HG02840 (cell line): Measurements from ENCODE around the gene HDDC3.

Experiments
- ATAC-seq: cut with Tn5 transposase; IDR thresholded peaks from one replicate; pipeline ENCODE4 v1.9.1; 2021; ENCODE audit warnings: mild to moderate bottlenecking, moderate library complexity, moderate number of reproducible peaks; ENCODE audit not compliant: unreplicated experiment, low FRiP score

The HDDC3 gene

GRCh38 chr15:90931828-90932659 lies at the start of gene HDDC3:
TSS of gene HDDC3 (minus strand) at chr15:90932549. CDS start at chr15:90932540, 9 bp downstream.
- ATAC-seq: peak; percentile 37

DNA sequence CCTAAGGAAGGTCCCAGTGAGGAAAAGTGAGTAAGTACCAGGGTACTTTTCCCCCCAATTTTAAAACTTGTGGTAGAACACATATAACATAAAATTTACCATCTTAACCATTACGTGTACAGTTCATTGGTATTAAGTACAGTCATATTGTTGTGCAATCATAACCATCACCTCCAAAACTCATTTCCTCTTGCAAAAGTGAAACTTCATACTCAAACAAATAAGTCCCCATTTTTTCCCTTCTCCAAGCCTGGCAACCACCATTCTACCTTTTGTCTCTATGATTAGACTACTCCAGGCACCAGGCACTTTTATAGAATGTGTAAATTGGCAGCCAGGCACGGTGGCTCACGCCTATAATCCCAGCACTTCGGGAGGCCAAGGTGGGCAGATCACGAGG lies 49.8 kb upstream of the HDDC3 start:
- ATAC-seq: no peak

DNA sequence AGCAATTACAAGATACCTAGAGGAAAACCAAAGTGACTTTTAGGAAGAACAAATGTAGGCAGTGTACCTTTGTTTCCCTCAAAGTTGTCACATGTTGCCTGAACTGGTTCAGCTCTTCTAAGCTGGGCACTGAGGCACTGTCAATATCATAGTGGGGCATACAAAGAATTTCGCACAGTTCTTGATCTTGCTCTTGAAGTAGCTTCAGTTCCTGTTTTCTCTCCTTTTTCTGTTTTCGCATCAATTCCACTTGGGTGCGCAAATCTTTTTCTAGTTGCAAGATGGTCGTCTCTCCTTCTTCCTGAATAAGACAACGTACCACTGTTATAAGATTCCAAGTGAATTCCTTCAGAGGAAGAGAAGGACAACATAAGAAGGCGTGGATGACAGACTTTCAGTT lies 49.3 kb upstream of the HDDC3 start:
- no peak for ATAC-seq

GRCh38 chr15:90979582-90979981 lies 47.2 kb upstream of the HDDC3 start:
- ATAC-seq: no peak

DNA sequence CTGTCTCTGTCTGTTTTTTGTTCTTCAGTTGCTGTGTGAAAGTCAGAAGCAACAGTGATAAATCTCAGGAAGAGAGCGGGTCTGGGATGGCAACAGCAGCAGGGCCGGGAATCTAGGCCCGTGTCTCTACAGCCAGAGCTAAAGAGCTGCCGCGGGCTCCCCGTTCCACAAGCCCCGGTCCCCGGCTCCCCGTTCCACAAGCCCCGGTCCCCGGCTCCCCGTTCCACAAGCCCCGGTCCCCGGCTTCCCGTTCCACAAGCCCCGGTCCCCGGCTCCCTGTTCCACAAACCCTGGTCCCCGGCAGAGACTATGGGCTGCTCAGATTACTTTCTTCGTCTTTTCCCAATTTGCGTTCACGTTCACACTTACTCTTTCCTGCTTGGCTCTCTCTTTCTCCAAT lies 41.9 kb upstream of the HDDC3 start:
- no peak for ATAC-seq

- ATAC-seq: no peak
Observed at GRCh38 chr15:90972133-90972532, 39.8 kb upstream of the HDDC3 start.

DNA sequence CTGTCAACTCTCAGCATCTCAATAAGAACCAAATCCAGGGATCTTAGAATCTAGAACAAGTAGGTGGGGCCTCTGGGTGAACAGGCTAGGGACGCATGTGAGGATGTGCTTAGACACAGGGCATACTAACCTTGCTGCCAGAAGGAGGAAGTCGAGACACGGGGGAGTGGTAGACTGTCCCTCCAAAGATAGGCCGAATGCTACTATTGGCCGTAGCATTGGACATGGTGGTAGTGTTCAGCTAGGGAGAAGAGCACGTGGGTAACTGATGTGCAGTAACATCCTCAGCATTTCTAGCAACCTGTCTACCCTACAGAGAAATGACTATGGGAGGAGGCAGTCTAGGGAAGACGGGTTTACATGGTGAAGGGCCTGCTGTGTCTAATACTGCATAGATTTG lies 37.9 kb upstream of the HDDC3 start:
- no peak for ATAC-seq

DNA sequence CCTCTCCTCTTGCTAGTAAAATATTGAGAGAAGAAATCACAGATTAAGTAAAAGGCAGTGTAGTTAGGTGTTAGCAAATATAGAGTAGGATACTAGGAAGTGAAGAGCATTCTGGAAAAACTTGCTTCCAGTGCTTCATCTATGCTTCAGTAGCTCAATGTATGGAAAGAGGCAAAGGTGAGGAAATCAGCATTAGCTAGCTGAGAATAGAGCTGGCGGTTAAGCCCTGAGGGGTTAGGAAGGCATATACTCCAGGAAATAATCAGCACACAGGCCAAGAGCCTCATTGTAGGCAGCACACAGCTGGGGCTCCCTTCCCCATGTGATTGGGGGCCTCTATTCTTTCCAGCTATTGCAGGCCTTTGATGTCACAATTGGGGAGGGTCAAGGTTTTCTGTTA lies 36.1 kb upstream of the HDDC3 start:
- ATAC-seq: no peak

DNA sequence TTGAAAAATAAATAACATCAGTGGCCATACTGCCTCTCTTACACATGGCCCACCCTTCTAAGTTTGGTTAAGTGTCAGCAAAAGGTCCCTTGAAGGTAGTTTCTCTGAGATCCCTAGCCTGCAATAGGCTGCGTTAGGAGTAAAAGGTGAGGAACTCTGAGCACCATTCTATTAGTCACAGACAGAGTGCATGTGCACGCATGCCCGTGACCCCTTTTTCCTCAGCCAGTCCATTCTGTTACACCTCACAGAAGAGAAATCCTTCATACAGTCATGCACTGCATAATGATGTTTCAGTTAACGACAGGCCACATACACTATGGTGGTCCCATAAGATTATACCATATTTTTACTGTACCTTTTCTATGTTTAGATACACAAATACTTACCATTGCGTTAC lies 34.9 kb upstream of the HDDC3 start:
- ATAC-seq: no peak

DNA sequence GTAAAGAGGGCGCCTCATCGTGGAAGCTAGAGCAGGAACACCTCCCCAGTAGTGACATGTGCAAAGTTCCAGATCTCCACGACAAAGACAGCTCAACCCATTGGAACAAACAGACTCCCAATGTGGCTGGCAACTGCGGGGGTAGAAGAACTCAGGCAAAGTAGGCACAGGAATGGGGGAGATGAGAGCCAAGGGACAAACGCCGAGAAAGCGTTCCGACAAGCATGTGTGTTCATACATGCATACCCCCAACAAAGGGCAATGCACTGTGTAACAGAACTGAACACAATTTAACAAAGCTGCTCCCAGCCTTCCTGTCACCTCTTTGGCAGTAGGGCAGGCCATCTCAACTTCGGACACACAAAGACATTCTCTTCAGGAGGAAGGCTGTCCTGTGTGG lies 33.9 kb upstream of the HDDC3 start:
- no peak for ATAC-seq

GRCh38 chr15:90962021-90962420 lies 29.7 kb upstream of the HDDC3 start:
- no peak for ATAC-seq

DNA sequence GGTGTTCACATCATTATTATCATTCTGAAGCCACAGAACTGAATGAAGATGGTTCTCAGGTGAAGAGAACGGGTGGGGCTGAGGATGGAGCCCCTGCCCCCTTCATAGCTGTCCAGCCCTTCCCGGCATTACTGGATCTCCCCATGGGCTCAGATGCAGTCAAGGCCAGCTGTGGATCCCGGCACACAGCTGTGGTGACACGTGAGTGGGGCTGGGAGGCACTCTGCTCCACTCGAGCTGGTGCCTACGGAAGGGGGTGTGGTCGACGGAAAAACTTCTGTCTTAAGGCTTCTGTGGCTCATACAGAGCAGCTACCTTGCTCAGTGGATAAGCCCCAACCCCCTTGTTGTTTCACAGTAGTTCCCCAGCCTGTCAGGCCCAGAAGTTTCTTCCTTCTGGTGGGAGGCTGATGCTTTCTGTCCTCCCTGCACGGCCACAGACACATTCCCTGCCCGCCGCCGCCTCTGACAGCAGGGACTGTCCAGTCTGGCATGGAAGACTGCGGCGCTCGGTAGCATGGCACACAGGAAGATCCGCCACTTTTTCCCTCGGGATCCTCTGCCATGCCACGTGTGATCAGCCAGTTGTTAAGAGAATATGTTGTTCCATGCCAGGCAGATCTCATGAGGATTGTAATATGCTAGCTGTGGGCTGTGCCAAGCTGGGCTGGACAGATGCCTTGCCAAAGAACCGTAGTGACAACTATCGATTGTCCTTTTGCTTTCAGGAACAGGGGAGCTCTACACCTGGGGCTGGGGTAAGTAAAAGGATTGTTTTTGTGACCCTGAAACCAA lies 28.1 kb upstream of the HDDC3 start:
- ATAC-seq: no peak

- ATAC-seq: no peak
Observed at GRCh38 chr15:90959894-90960293, 27.5 kb upstream of the HDDC3 start.

- ATAC-seq: no peak
Observed at GRCh38 chr15:90959028-90959595, 26.8 kb upstream of the HDDC3 start.

GRCh38 chr15:90957791-90958190 lies 25.4 kb upstream of the HDDC3 start:
- no peak for ATAC-seq

- ATAC-seq: no peak
Observed at GRCh38 chr15:90957031-90957790, 24.9 kb upstream of the HDDC3 start.

- no peak for ATAC-seq
Observed at GRCh38 chr15:90956274-90957030, 24.1 kb upstream of the HDDC3 start.

- ATAC-seq: no peak
Observed at GRCh38 chr15:90955624-90956273, 23.4 kb upstream of the HDDC3 start.
